NK-92 (cell line): ENCODE results near the gene SCGB1A1.

Experiments
- DNase-seq: peaks from one replicate; lab custom pipeline; 2025; ENCODE audit not compliant: unreplicated experiment; lab: John Stamatoyannopoulos, UW

The SCGB1A1 gene

GRCh38 chr11:62420882-62421281, 2.0 kb downstream of the SCGB1A1 start:
- DNase-seq, result no peak

- no peak for DNase-seq
Measured at GRCh38 chr11:62421996-62422395, 3.2 kb downstream of the SCGB1A1 start.

- no peak for DNase-seq
Measured at GRCh38 chr11:62423012-62423411, 4.2 kb downstream of the SCGB1A1 start.

GRCh38 chr11:62427630-62428233, 8.9 kb downstream of the SCGB1A1 start:
- no peak for DNase-seq

GRCh38 chr11:62428871-62429560, 10.2 kb downstream of the SCGB1A1 start:
- DNase-seq, result no peak

GRCh38 chr11:62430425-62430824, 11.6 kb downstream of the SCGB1A1 start:
- DNase-seq, result no peak

GRCh38 chr11:62431171-62431901, 12.5 kb downstream of the SCGB1A1 start:
- no peak for DNase-seq

- DNase-seq, result no peak
Measured at GRCh38 chr11:62432695-62433094, 13.9 kb downstream of the SCGB1A1 start.

GRCh38 chr11:62433141-62433903, 14.5 kb downstream of the SCGB1A1 start:
- DNase-seq, result no peak

GRCh38 chr11:62433904-62434276, 15.1 kb downstream of the SCGB1A1 start:
- DNase-seq, result no peak

GRCh38 chr11:62435846-62436660, 17.2 kb downstream of the SCGB1A1 start:
- no peak for DNase-seq

GRCh38 chr11:62437616-62438015, 18.8 kb downstream of the SCGB1A1 start:
- no peak for DNase-seq

GRCh38 chr11:62438641-62439040, 19.8 kb downstream of the SCGB1A1 start:
- DNase-seq, result no peak

- no peak for DNase-seq
Measured at GRCh38 chr11:62439785-62440602, 21.2 kb downstream of the SCGB1A1 start.

- DNase-seq, result no peak
Measured at GRCh38 chr11:62443390-62444235, 24.8 kb downstream of the SCGB1A1 start.

- no peak for DNase-seq
Measured at GRCh38 chr11:62444236-62444833, 25.5 kb downstream of the SCGB1A1 start.

- DNase-seq, result no peak
Measured at GRCh38 chr11:62444835-62445234, 26.0 kb downstream of the SCGB1A1 start.

GRCh38 chr11:62445314-62445740, 26.5 kb downstream of the SCGB1A1 start:
- no peak for DNase-seq
